ENCODE data around the gene ERBB3. TPM values are rescaled to one million over a fixed set of nuclear protein-coding genes. Genes with fewer than 3 reads are reported as not detected.
"Not testable (repeated sequence)": the region's sequence is repeated elsewhere in the genome, so short reads cannot be mapped to it uniquely, and the experiment has no call there.

The ERBB3 gene
- total RNA-seq, 6 donors from 2014 or later, result 56.8 to 171 (median 101) TPM

DNA sequence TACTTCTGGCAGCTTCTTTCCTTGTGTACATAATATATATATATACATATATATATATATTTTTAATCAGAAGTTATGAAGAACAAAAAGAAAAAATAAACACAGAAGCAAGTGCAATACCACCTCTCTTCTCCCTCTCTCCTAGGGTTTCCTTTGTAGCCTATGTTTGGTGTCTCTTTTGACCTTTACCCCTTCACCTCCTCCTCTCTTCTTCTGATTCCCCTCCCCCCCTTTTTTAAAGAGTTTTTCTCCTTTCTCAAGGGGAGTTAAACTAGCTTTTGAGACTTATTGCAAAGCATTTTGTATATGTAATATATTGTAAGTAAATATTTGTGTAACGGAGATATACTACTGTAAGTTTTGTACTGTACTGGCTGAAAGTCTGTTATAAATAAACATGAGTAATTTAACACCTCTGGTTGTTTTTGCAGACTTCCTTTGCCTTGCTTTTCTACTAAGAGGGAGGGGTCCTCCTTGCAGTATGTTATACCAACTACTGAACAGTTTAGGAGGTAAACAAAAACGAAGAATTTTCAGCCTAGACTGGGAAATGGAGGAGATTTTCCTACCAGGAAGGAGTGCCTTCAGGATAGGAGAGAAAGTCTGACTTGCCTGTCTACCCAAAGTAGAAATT is 41.8 kb upstream of the ERBB3 start:
- Histone ChIP-seq H3K27me3 (no peaks in the 10 kb centered on the region), H3K9me3 (no peaks in the 10 kb centered on the region), H3K27ac (no peak overlapping the region), H3K4me1 (peaks cover 4 to 18% (median 13%) of the 10 kb centered on the region in 4 donors), H3K36me3 (peaks cover 7 to 41% (median 22%) of the 10 kb centered on the region in 4 donors), H3K4me3 (no peak overlapping the region)
- ATAC-seq (ENCODE audit: low FRiP score in 2 of 2), result no peak
- 56 to 57% methylated on average over 2 of the region's 2 CpGs for WGBS, 2 donors
- no peak for DNase-seq
- TF ChIP-seq CTCF (IDR thresholded peaks at IDR 0.05) (no peak), POLR2A (IDR thresholded peaks at IDR 0.05) (no peak), EP300 (IDR thresholded peaks at IDR 0.05) (no peak), POLR2AphosphoS5 (IDR thresholded peaks at IDR 0.05) (no peak)

DNA sequence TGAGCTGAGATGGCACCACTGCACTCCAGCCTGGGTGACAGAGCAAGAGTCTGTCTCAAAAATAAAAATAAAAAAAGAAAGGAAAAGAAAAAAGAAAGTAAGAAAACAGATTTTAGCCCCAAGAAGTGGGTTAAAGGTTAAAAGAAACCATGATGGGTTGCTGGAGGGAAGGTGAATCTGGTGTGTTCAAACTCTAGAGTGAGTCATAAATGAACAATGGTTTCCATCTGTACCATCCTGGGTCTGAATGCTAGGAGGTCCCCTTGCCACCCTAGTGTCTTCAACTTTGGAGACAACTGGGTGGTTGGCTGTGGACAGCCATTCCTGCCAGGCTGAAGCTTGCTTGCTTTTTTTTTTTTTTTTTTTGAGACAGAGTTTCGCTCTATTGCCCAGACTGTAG is 39.8 kb upstream of the ERBB3 start:
- DNase-seq (no peak), ATAC-seq (ENCODE audit: low FRiP score in 2 of 2) (no peak)
- TF ChIP-seq POLR2A (IDR thresholded peaks at IDR 0.05) (no peak), EP300 (IDR thresholded peaks at IDR 0.05) (no peak), CTCF (IDR thresholded peaks at IDR 0.05) (no peak), POLR2AphosphoS5 (IDR thresholded peaks at IDR 0.05) (no peak)
- no peaks in the 10 kb centered on the region for H3K27me3 ChIP-seq
- H3K27ac ChIP-seq, result no peak overlapping the region
- H3K4me1 ChIP-seq, result peaks cover 12 to 24% (median 19%) of the 10 kb centered on the region in 4 donors
- no peak overlapping the region for H3K4me3 ChIP-seq
- H3K9me3 ChIP-seq, result no peaks in the 10 kb centered on the region
- WGBS, 2 donors, result 89 to 100% methylated on average over 1 of the region's 1 CpG
- peaks cover 10 to 43% (median 26%) of the 10 kb centered on the region in 4 donors for H3K36me3 ChIP-seq

- whole genome bisulfite sequencing, 2 donors, result 61 to 73% methylated on average over 14 of the region's 14 CpGs
- TF ChIP-seq CTCF (IDR thresholded peaks at IDR 0.05) (peak in 2 of 6 experiments; percentile 12 to 14), POLR2AphosphoS5 (IDR thresholded peaks at IDR 0.05) (no peak)
- Histone ChIP-seq H3K4me1 (peaks cover 12 to 24% (median 19%) of the 10 kb centered on the region in 4 donors), H3K27me3 (no peaks in the 10 kb centered on the region), H3K9me3 (no peaks in the 10 kb centered on the region), H3K36me3 (peaks cover 10 to 43% (median 27%) of the 10 kb centered on the region in 4 donors), H3K4me3 (peak overlapping the region; percentile 59 to 80 (median 67)), H3K27ac (peak overlapping the region; percentile 90 to 97 (median 92))
- ATAC-seq (ENCODE audit: low FRiP score in 2 of 2) (no peak), DNase-seq (no peak)
These were observed 38.9 kb upstream of the ERBB3 start for GRCh38 chr12:56040963-56041551.

DNA sequence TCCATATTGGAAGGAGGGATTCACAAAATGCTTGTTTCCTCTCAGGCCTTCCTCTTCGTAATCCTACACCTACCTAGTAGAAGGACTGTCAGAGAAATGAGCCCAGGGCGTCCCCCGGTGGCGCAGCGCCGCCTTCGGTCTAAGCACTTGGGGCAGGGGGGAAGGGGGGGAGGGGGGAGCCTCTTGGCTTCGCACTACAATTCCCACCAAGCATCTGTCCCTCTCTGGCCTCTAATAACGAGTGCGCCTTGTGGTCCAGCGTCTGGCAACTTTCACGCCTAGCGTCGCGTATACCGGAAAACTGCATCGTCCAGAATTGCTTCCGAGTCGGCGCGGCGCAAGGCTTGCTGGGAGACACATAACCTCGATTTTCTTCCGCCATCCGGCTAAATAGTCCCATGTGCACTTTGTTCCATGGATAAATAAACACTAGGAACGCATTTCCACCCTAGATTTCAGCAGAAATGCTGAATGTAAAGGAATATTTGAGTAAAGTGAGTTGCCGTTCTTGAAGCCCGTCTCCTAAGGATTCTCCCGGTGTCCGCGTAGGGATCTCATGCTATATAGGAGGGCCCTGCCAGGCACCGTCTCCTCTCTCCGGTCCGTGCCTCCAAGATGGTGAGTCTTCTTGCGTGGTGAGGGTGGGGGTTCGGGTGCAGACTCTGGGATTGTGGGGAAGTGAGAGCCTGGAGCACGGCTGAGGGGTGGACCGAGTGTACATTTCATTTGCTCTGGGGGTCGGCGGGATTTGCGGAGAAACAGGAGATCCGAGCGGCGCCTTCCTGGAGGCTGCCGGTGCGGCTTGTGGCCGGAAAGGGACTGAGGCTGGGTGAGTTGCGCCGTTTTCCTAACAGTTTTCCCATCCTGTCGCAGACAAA is 38.2 kb upstream of the ERBB3 start, which contains the start of gene RPS26:
RPS26 (plus strand) TSS at position 367 of the 878 bp plus-strand sequence; CDS start at position 616, 249 bp downstream.
- peak in 1 of 4 donors; percentile 61 for TF ChIP-seq EP300 (IDR thresholded peaks at IDR 0.05)
- peak in 5 of 6 experiments; percentile 22 to 60 (median 33) for TF ChIP-seq CTCF (IDR thresholded peaks at IDR 0.05)
- peak; percentile 55 to 98 (median 95) for TF ChIP-seq POLR2A (IDR thresholded peaks at IDR 0.05)
- TF ChIP-seq POLR2AphosphoS5 (IDR thresholded peaks at IDR 0.05), result peak; percentile 97 to 99
- Histone ChIP-seq H3K27ac (peak within 1 kb of the TSS; percentile 90 to 97 (median 92)), H3K36me3 (peaks cover 10 to 40% (median 24%) of the 10 kb centered on the region in 4 donors), H3K4me1 (peaks cover 12 to 24% (median 19%) of the 10 kb centered on the region in 4 donors), H3K9me3 (no peaks in the 10 kb centered on the region), H3K4me3 (peak within 1 kb of the TSS; percentile 59 to 80 (median 67)), H3K27me3 (no peaks in the 10 kb centered on the region)
- ATAC-seq (ENCODE audit: low FRiP score in 2 of 2), result peak; percentile 98
- peak; percentile 93 to 97 for DNase-seq
- 0% methylated on average over 38 to 50 of the region's 50 CpGs for WGBS, 2 donors

- not testable (repeated sequence) for H3K9me3 ChIP-seq; ATAC-seq (ENCODE audit: low FRiP score in 2 of 2); H3K27me3 ChIP-seq; DNase-seq
- peak overlapping the region; percentile 90 to 97 (median 92) for H3K27ac ChIP-seq
- peaks cover 12 to 24% (median 19%) of the 10 kb centered on the region in 4 donors for H3K4me1 ChIP-seq
- H3K36me3 ChIP-seq, result peaks cover 10 to 38% (median 24%) of the 10 kb centered on the region in 4 donors
- peak overlapping the region; percentile 59 to 80 (median 67) for H3K4me3 ChIP-seq
- 0 to 4% methylated on average over 15 to 20 of the region's 20 CpGs for WGBS, 2 donors
These were observed 37.5 kb upstream of the ERBB3 start for GRCh38 chr12:56042430-56042813.

All from upper lobe of left lung (tissue), 6 donors.